ENCODE measurements around the gene DIDO1. TPM values are rescaled to one million over a fixed set of nuclear protein-coding genes. Genes with fewer than 3 reads are reported as not detected.

DIDO1 gene
- total RNA-seq, 1 experiment from 2014 or later = 33.2 TPM

DNA sequence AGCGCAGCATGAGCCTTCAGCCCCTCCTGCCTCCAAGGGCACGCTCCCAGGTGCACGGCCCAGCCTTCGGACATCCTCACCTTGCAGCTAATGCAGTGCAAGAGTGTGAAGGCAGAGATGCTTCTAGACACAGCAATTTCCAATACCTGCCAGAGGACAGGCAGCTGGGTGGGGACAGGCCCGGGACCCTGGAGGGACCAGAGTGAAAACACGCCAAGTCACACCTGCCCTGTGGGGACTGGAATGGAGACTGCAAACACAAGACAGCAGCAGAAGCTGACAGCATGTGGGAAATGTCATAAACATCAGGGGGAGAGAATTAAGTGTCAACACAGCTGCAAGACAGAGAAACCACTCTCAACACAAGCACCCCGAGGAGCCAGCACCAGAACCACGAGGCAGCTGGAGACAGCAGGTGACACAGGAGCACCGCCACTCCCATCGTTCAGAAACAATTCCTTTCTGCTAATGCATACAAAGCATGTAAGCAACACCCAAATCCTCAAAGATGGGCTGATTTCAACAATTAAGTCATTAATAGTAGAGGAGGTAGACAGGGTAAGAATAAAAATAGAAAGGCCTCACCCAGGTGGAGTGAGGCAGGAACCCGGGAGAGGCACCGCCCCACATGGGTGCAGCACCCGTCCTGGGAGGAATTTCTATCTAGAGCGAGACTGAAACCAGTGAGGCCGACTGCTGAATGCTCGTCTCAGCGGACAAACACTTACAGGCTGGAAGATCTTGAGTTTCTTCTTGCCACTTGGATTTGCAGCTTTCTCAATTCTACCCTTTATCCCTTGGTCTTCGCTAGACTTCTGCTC lies 17.1 kb downstream of the DIDO1 start:
- no peak overlapping the region for H3K9ac ChIP-seq (ENCODE audit: low read length)
- H4K20me1 ChIP-seq (ENCODE audit: low read length) = peaks cover 42% of the 10 kb centered on the region
- intact Hi-C loops (cut with micrococcal nuclease) = no loop called here
- no TSS peak for BruUV-seq (replicated peaks)
- H3K27me3 ChIP-seq (ENCODE audit: low read length) = no peaks in the 10 kb centered on the region
- ChIA-PET POLR2A (ENCODE audit: unreplicated experiment) (no interaction called here), CTCF (no interaction called here)
- DNase-seq (no peak), ATAC-seq (no peak)
- no peak overlapping the region for H3K27ac ChIP-seq (ENCODE audit: low read length)
- no peaks in the 10 kb centered on the region for H3K4me1 ChIP-seq (ENCODE audit: insufficient read depth, low read length)
- no peaks in the 10 kb centered on the region for H3K9me2 ChIP-seq (replicated peaks; ENCODE audit: low read length)
- no peaks in the 10 kb centered on the region for H3K9me3 ChIP-seq (ENCODE audit: low read length)
- no peak overlapping the region for H3K4me3 ChIP-seq (ENCODE audit: low read length)
- H2AFZ ChIP-seq (ENCODE audit: low read length) = no peak overlapping the region
- TF ChIP-seq EZH2phosphoT487 (IDR thresholded peaks at IDR 0.05; ENCODE audit: borderline replicate concordance, low read length) (no peak), EZH2 (IDR thresholded peaks at IDR 0.05; ENCODE audit: low read length, unreplicated experiment) (no peak)
- TF ChIP-seq, protein P1, sequence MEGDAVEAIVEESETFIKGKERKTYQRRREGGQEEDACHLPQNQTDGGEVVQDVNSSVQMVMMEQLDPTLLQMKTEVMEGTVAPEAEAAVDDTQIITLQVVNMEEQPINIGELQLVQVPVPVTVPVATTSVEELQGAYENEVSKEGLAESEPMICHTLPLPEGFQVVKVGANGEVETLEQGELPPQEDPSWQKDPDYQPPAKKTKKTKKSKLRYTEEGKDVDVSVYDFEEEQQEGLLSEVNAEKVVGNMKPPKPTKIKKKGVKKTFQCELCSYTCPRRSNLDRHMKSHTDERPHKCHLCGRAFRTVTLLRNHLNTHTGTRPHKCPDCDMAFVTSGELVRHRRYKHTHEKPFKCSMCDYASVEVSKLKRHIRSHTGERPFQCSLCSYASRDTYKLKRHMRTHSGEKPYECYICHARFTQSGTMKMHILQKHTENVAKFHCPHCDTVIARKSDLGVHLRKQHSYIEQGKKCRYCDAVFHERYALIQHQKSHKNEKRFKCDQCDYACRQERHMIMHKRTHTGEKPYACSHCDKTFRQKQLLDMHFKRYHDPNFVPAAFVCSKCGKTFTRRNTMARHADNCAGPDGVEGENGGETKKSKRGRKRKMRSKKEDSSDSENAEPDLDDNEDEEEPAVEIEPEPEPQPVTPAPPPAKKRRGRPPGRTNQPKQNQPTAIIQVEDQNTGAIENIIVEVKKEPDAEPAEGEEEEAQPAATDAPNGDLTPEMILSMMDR (conservative IDR thresholded peaks at IDR 0.05; ENCODE audit: low read depth, low read length) = no peak
- no peak overlapping the region for H3K4me2 ChIP-seq (ENCODE audit: low read length)
- no peaks in the 10 kb centered on the region for H3F3A ChIP-seq (ENCODE audit: low read length, unreplicated experiment)
- peaks cover 55% of the 10 kb centered on the region for H3K79me2 ChIP-seq (ENCODE audit: low read length)
- H3K36me3 ChIP-seq (ENCODE audit: low read depth, low read length) = peaks cover 80% of the 10 kb centered on the region

- peaks cover 29% of the 10 kb centered on the region; the same call in 1 of the 2 replicates for H4K20me1 ChIP-seq (ENCODE audit: low read length)
- ChIA-PET CTCF (interaction anchor here (0.6 kb wide), 2 partner anchors 32 to 605 kb away, joined by 3 read pairs; no protein-coding TSS in a partner anchor), POLR2A (ENCODE audit: unreplicated experiment) (interaction anchor here (0.6 kb wide), 2 partner anchors 14 to 32 kb away, joined by 3 to 4 read pairs; no protein-coding TSS in a partner anchor)
- no peaks in the 10 kb centered on the region for H3K9me2 ChIP-seq (replicated peaks; ENCODE audit: low read length)
- BruUV-seq (replicated peaks) = no TSS peak
- intact Hi-C loops (cut with micrococcal nuclease) = no loop called here
- no peaks in the 10 kb centered on the region for H3F3A ChIP-seq (ENCODE audit: low read length, unreplicated experiment)
- ATAC-seq (no peak), DNase-seq (no peak)
- no peak overlapping the region for H3K9ac ChIP-seq (ENCODE audit: low read length)
- peaks cover 5% of the 10 kb centered on the region; the same call in 1 of the 2 replicates for H3K4me1 ChIP-seq (ENCODE audit: insufficient read depth, low read length)
- TF ChIP-seq EZH2phosphoT487 (IDR thresholded peaks at IDR 0.05; ENCODE audit: borderline replicate concordance, low read length) (no peak), EZH2 (IDR thresholded peaks at IDR 0.05; ENCODE audit: low read length, unreplicated experiment) (no peak)
- TF ChIP-seq, protein P1 (conservative IDR thresholded peaks at IDR 0.05; ENCODE audit: low read depth, low read length) = peak; percentile 68
- H2AFZ ChIP-seq (ENCODE audit: low read length) = no peak overlapping the region
- H3K9me3 ChIP-seq (ENCODE audit: low read length) = no peaks in the 10 kb centered on the region
- H3K79me2 ChIP-seq (ENCODE audit: low read length) = peaks cover 40% of the 10 kb centered on the region
- peaks cover 86% of the 10 kb centered on the region for H3K36me3 ChIP-seq (ENCODE audit: low read depth, low read length)
- no peak overlapping the region for H3K4me3 ChIP-seq (ENCODE audit: low read length)
- H3K27me3 ChIP-seq (ENCODE audit: low read length) = no peaks in the 10 kb centered on the region
- no peak overlapping the region for H3K4me2 ChIP-seq (ENCODE audit: low read length)
- no peak overlapping the region for H3K27ac ChIP-seq (ENCODE audit: low read length)
Measured at GRCh38 chr20:62907384-62908317, 18.7 kb downstream of the DIDO1 start.

Data from PC-3 (cell line).